Measurements from ENCODE around the gene NOA1. TPM values are rescaled to one million over a fixed set of nuclear protein-coding genes. Genes with fewer than 3 reads are reported as not detected.

The NOA1 gene
- total RNA-seq, 2 donors from 2014 or later = 29.2 to 31.9 TPM

- no peak for DNase-seq (ENCODE audit: low spot score)
- Histone ChIP-seq H3K27ac (no peak overlapping the region), H3K9me3 (no peaks in the 10 kb centered on the region), H3K4me3 (no peak overlapping the region), H3K4me1 (replicated peaks) (no peaks in the 10 kb centered on the region), H3K36me3 (no peaks in the 10 kb centered on the region), H3K27me3 (replicated peaks; ENCODE audit: insufficient read depth) (no peaks in the 10 kb centered on the region)
- intact Hi-C loops (cut with DNase I) = no loop called here
- no peak for TF ChIP-seq POLR2A (IDR thresholded peaks at IDR 0.05)
- TF ChIP-seq, protein P1, sequence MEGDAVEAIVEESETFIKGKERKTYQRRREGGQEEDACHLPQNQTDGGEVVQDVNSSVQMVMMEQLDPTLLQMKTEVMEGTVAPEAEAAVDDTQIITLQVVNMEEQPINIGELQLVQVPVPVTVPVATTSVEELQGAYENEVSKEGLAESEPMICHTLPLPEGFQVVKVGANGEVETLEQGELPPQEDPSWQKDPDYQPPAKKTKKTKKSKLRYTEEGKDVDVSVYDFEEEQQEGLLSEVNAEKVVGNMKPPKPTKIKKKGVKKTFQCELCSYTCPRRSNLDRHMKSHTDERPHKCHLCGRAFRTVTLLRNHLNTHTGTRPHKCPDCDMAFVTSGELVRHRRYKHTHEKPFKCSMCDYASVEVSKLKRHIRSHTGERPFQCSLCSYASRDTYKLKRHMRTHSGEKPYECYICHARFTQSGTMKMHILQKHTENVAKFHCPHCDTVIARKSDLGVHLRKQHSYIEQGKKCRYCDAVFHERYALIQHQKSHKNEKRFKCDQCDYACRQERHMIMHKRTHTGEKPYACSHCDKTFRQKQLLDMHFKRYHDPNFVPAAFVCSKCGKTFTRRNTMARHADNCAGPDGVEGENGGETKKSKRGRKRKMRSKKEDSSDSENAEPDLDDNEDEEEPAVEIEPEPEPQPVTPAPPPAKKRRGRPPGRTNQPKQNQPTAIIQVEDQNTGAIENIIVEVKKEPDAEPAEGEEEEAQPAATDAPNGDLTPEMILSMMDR (IDR thresholded peaks at IDR 0.05) = no peak
- TF ChIP-seq POLR2AphosphoS5 (IDR thresholded peaks at IDR 0.05) = no peak
- WGBS = 78% methylated on average over 1 of the region's 1 CpG
Measured at GRCh38 chr4:56986192-56986591, 8.8 kb upstream of the NOA1 start.

- Histone ChIP-seq H3K27me3 (replicated peaks; ENCODE audit: insufficient read depth) (no peaks in the 10 kb centered on the region), H3K4me3 (no peak overlapping the region), H3K36me3 (no peaks in the 10 kb centered on the region), H3K4me1 (replicated peaks) (peaks cover 5% of the 10 kb centered on the region), H3K27ac (no peak overlapping the region), H3K9me3 (no peaks in the 10 kb centered on the region)
- TF ChIP-seq, protein P1 (IDR thresholded peaks at IDR 0.05) = no peak
- intact Hi-C loops (cut with DNase I) = no loop called here
- DNase-seq (ENCODE audit: low spot score) = no peak
- 87% methylated on average over 4 of the region's 4 CpGs for WGBS
Measured at GRCh38 chr4:56981795-56982201, 4.4 kb upstream of the NOA1 start.

DNA sequence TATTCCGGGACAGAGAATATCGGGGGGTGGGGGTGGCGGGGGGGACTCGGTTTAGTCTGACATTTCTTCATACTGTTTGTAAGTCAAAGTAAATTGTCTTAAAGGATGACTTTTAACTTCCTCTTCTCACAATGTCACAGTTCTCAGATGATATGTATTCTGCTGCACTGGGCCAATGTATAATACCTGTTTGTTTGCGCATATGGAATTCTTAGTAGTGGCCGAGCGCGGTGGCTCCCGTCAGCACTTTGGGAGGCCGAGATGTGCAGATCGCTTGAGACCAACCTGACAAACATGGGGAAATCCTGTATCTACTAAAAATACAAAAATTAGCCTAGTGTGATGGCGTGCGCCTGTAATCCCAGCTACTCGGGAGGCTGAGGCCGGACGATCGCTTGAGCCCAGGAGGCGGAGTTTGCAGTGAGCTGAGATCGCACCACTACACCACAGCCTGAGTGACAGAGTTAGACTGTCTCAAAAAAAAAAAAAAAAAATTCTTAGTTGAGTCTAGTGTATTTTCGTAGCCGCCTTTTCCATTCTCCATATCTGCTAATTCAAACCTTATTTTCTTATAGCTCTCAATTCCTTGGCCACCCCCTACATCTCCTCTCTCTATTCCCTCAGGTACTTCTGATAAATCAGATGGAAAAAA lies 2.1 kb upstream of the NOA1 start:
- Histone ChIP-seq H3K4me1 (replicated peaks) (peaks cover 5% of the 10 kb centered on the region), H3K36me3 (no peaks in the 10 kb centered on the region), H3K27me3 (replicated peaks; ENCODE audit: insufficient read depth) (no peaks in the 10 kb centered on the region), H3K27ac (peak overlapping the region; percentile 88 to 90), H3K9me3 (no peaks in the 10 kb centered on the region), H3K4me3 (peak overlapping the region; percentile 78 to 79)
- intact Hi-C loops (cut with DNase I) = loop anchor here (5.0 kb wide), 1 partner anchor 72 kb away; the partner anchor contains the start of gene REST
- 11% methylated on average over 21 of the region's 21 CpGs for WGBS
- DNase-seq (ENCODE audit: low spot score) = no peak
- TF ChIP-seq POLR2AphosphoS5 (IDR thresholded peaks at IDR 0.05) (no peak), POLR2A (IDR thresholded peaks at IDR 0.05) (no peak)
- TF ChIP-seq, protein P1 (IDR thresholded peaks at IDR 0.05) = no peak

DNA sequence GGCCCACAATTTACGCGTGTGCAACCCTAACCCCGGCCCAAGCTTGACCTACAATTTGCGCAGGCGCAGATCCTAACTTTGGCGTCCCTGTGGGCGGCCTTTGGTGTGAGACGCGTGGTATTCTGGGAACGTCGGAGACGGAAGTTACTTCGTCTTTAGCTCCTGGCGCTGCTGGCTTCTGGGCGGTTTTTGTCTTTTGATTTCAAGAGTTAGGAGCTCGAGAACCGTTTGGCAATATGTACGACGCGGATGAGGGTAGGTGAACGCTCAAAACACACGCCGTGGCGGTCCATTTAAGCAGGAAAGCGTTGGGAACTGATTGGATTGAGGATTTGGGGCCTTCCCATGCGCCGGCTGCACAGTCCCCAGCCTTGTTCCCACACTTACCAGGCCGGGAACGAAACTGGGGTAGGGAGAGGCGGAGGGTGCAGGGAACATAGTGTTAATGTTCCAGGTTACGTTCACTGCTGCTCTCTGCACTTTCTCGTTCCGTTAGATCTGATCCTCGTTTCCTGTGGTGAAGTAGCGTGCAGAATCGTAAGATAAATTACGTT lies 1.4 kb upstream of the NOA1 start, which contains the start of gene POLR2B:
Gene POLR2B (plus strand): TSS at position 147 of the 554 bp plus-strand sequence. CDS start 90 bp downstream, at position 237.
- WGBS = under 1% methylated on average over 37 of the region's 37 CpGs
- DNase-seq (ENCODE audit: low spot score) = peak; percentile 89
- intact Hi-C loops (cut with DNase I) = loop anchor here (5.0 kb wide), 1 partner anchor 72 kb away; the partner anchor contains the start of gene REST

More for the DNA sequence above, 1.4 kb upstream of the NOA1 start, which contains the start of gene POLR2B:
- Histone ChIP-seq H3K9me3 (no peaks in the 10 kb centered on the region), H3K27me3 (replicated peaks; ENCODE audit: insufficient read depth) (no peaks in the 10 kb centered on the region), H3K36me3 (no peaks in the 10 kb centered on the region), H3K4me3 (peak within 1 kb of the TSS; percentile 78 to 79), H3K27ac (peak within 1 kb of the TSS; percentile 88 to 90), H3K4me1 (replicated peaks) (peaks cover 5% of the 10 kb centered on the region)
- TF ChIP-seq POLR2A (IDR thresholded peaks at IDR 0.05) (peak; percentile 57), POLR2AphosphoS5 (IDR thresholded peaks at IDR 0.05) (peak; percentile 93)
- TF ChIP-seq, protein P1 (IDR thresholded peaks at IDR 0.05) = peak in 1 of 4 experiments; percentile 18

All from prostate gland (tissue), 2 donors.